Neuronal stem cell (in vitro differentiated cells): ENCODE results near the gene CENPW.

Experiments
- DNase-seq: peaks from one replicate; pipeline ENCODE4 v3.0.0-alpha.2; 2013; ENCODE audit warnings: low spot score
- H2AFZ ChIP-seq: one replicate; pipeline ENCODE4 v1.6.1; 2013; ENCODE audit warnings: mild to moderate bottlenecking, low read length, inconsistent platforms
- H2AK5ac ChIP-seq: 2 replicates; pipeline ENCODE4 v1.6.1; 2013; ENCODE audit warnings: low read depth, mild to moderate bottlenecking, inconsistent platforms, low read length, moderate library complexity, mixed read lengths
- H2BK120ac ChIP-seq: 2 replicates; pipeline ENCODE4 v1.6.1; 2013; ENCODE audit warnings: low read depth, mild to moderate bottlenecking, inconsistent platforms, low read length, moderate library complexity, mixed read lengths
- H2BK12ac ChIP-seq: one replicate; pipeline ENCODE4 v1.6.1; 2013; ENCODE audit warnings: low read length, inconsistent platforms
- H2BK15ac ChIP-seq: 2 replicates; pipeline ENCODE4 v1.6.1; 2013; ENCODE audit warnings: mild to moderate bottlenecking, low read length, inconsistent platforms, mixed read lengths
- H2BK5ac ChIP-seq: one replicate; pipeline ENCODE4 v1.6.1; 2013; ENCODE audit warnings: inconsistent platforms, mild to moderate bottlenecking, low read length, moderate library complexity
- H3K14ac ChIP-seq: one replicate; pipeline ENCODE4 v1.6.1; 2013; ENCODE audit warnings: low read length, inconsistent platforms
- H3K18ac ChIP-seq: 2 replicates; pipeline ENCODE4 v1.6.1; 2013; ENCODE audit warnings: low read length, inconsistent platforms
- H3K23ac ChIP-seq: 2 replicates; pipeline ENCODE4 v1.6.1; 2013; ENCODE audit warnings: low read depth, mild to moderate bottlenecking, mixed read lengths, low read length, inconsistent platforms; ENCODE audit not compliant: poor library complexity
- H3K27ac ChIP-seq: replicated peaks from 3 replicates; pipeline ENCODE4 v1.5.1; 2013; ENCODE audit warnings: low read length, inconsistent platforms
- H3K27me3 ChIP-seq, 3 experiments: 2 replicates each; pipeline ENCODE4 v1.6.1; 2013; ENCODE audit warnings: low read length in 3 of 3, mild to moderate bottlenecking in 2 of 3, inconsistent platforms in 1 of 3, low read depth in 1 of 3, mixed read lengths in 1 of 3, moderate library complexity in 1 of 3; ENCODE audit not compliant: control insufficient read depth in 3 of 3, insufficient read depth in 3 of 3
- H3K36me3 ChIP-seq, 2 donors: replicated peaks in 1 of 2; 2 replicates each; pipeline ENCODE4 v1.6.1; 2013; ENCODE audit warnings: low read length in 2 of 2; ENCODE audit not compliant: control insufficient read depth in 2 of 2, insufficient read depth in 2 of 2
- H3K4ac ChIP-seq: 2 replicates; pipeline ENCODE4 v1.6.1; 2013; ENCODE audit warnings: inconsistent platforms, mild to moderate bottlenecking, low read length, moderate library complexity
- H3K4me1 ChIP-seq, 2 donors: 1 replicate in 1 of 2; 2 replicates in 1 of 2; pipeline ENCODE4 v1.6.1; 2013; ENCODE audit warnings: low read length in 2 of 2, low read depth in 1 of 2; ENCODE audit not compliant: control insufficient read depth in 2 of 2, insufficient read depth in 1 of 2
- H3K4me2 ChIP-seq: one replicate; pipeline ENCODE4 v1.6.1; 2013; ENCODE audit warnings: mild to moderate bottlenecking, low read length, inconsistent platforms; ENCODE audit not compliant: insufficient read depth, poor library complexity, severe bottlenecking
- H3K4me3 ChIP-seq, 2 donors: 2 replicates each; pipeline ENCODE4 v1.5.1; 2013; ENCODE audit warnings: low read length in 2 of 2, mild to moderate bottlenecking in 2 of 2, inconsistent platforms in 1 of 2, moderate library complexity in 1 of 2
- H3K79me1 ChIP-seq: one replicate; pipeline ENCODE4 v1.6.1; 2013; ENCODE audit warnings: low read depth, mild to moderate bottlenecking, inconsistent platforms, low read length, moderate library complexity
- H3K9ac ChIP-seq: one replicate; pipeline ENCODE4 v1.6.1; 2013; ENCODE audit warnings: mild to moderate bottlenecking, low read depth, low read length, inconsistent platforms; ENCODE audit not compliant: poor library complexity
- H3K9me3 ChIP-seq, 2 donors: replicated peaks in 1 of 2; 2 replicates each; pipeline versions ENCODE3 to v1.6.1; 2013; ENCODE audit warnings: low read length in 2 of 2, mild to moderate bottlenecking in 2 of 2, inconsistent platforms in 1 of 2, low read depth in 1 of 2, mixed read lengths in 1 of 2, moderate library complexity in 1 of 2; ENCODE audit not compliant: control insufficient read depth in 2 of 2, insufficient read depth in 1 of 2
- H4K8ac ChIP-seq: one replicate; pipeline ENCODE4 v1.6.1; 2013; ENCODE audit warnings: low read depth, mild to moderate bottlenecking, inconsistent platforms, low read length, moderate library complexity
- H4K91ac ChIP-seq: one replicate; pipeline ENCODE4 v1.6.1; 2013; ENCODE audit warnings: low read length, low read depth, mild to moderate bottlenecking, inconsistent platforms; ENCODE audit not compliant: poor library complexity
- WGBS, 2 donors: extraction: QIAGEN DNeasy Blood & Tissue Kit; methylation state at CpG; one replicate each; pipeline ENCODE4 v1.1.7; 2013; ENCODE audit warnings: missing lambda C conversion rate in 2 of 2, mixed read lengths in 1 of 2; ENCODE audit not compliant: insufficient read length in 2 of 2, insufficient replicate concordance in 1 of 2; ENCODE audit errors: extremely low coverage in 2 of 2; 5-methylcytosine and 5-hydroxymethylcytosine counted together

CENPW gene

DNA sequence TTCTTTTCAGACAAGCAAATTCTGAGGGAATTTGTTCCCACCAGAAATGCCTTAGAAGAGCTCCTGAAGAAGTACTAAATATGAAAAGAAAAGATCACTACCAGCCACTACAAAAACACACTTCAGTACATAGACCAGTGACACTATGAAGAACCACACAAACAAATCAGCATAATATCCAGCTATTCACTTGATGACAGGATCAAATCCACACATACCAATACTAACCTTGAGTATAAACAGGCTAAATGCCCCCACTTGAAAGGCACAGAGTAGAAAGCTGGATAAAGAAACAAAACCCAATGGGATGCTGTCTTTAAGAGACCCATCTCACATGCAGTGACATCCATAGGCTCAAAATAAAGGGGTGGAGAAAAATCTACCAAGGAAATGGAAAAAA lies 43.3 kb downstream of the CENPW start:
- Histone ChIP-seq H4K8ac (no peak overlapping the region), H3K4me3 (no peak overlapping the region), H2BK120ac (no peak overlapping the region), H3K27me3 (peaks cover 0 to 2% (median 0%) of the 10 kb centered on the region in 3 experiments), H2AK5ac (no peak overlapping the region), H2BK12ac (no peak overlapping the region), H3K27ac (no peak overlapping the region), H3K4me2 (no peak overlapping the region), H4K91ac (no peak overlapping the region), H3K4ac (no peak overlapping the region), H3K9ac (no peak overlapping the region), H2AFZ (no peak overlapping the region), H2BK15ac (no peak overlapping the region), H3K4me1 (no peaks in the 10 kb centered on the region), H3K14ac (no peak overlapping the region), H2BK5ac (no peak overlapping the region), H3K23ac (no peak overlapping the region), H3K79me1 (peaks cover 2% of the 10 kb centered on the region), H3K18ac (no peak overlapping the region), H3K36me3 (peaks cover 3% of the 10 kb centered on the region in 2 donors), H3K9me3 (peaks cover 5 to 12% of the 10 kb centered on the region in 2 donors)
- no peak for DNase-seq

DNA sequence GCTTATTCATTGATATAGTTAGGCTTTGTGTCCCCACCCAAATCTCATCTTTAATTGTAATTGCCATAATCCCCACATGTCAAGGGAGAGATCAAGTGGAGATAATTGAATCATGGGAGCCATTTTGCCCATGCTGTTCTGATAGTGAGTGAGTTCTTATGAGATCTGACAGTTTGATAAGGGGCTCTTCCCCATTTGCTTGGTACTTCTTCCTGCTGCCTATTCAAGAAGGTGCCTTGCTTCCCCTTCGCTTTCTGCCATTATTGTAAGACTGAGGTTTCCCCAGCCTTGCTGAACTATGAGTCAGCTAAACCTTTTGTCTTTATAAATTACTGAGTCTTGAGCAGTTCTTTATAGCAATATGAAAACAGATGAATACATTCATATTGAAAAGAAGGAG lies 45.6 kb downstream of the CENPW start:
- H3K4me3 ChIP-seq, result no peak overlapping the region
- H2BK5ac ChIP-seq, result no peak overlapping the region
- H4K8ac ChIP-seq, result no peak overlapping the region
- peaks cover 5 to 12% of the 10 kb centered on the region in 2 donors for H3K9me3 ChIP-seq
- H3K14ac ChIP-seq, result no peak overlapping the region
- H3K23ac ChIP-seq, result no peak overlapping the region
- H3K27me3 ChIP-seq, result peaks cover 0 to 2% (median 0%) of the 10 kb centered on the region in 3 experiments
- no peak overlapping the region for H3K4ac ChIP-seq
- peaks cover 3% of the 10 kb centered on the region in 2 donors for H3K36me3 ChIP-seq
- no peak overlapping the region for H4K91ac ChIP-seq
- no peak overlapping the region for H2AK5ac ChIP-seq
- no peak overlapping the region for H2BK120ac ChIP-seq
- H2AFZ ChIP-seq, result no peak overlapping the region
- DNase-seq, result no peak
- no peak overlapping the region for H2BK15ac ChIP-seq
- no peak overlapping the region for H3K9ac ChIP-seq
- WGBS, 2 donors, result no CpG with 5 or more reads among the region's 1 CpG
- no peak overlapping the region for H2BK12ac ChIP-seq
- H3K27ac ChIP-seq, result no peak overlapping the region
- H3K4me2 ChIP-seq, result no peak overlapping the region
- H3K18ac ChIP-seq, result no peak overlapping the region
- H3K4me1 ChIP-seq, result no peaks in the 10 kb centered on the region
- peaks cover 2% of the 10 kb centered on the region for H3K79me1 ChIP-seq

DNA sequence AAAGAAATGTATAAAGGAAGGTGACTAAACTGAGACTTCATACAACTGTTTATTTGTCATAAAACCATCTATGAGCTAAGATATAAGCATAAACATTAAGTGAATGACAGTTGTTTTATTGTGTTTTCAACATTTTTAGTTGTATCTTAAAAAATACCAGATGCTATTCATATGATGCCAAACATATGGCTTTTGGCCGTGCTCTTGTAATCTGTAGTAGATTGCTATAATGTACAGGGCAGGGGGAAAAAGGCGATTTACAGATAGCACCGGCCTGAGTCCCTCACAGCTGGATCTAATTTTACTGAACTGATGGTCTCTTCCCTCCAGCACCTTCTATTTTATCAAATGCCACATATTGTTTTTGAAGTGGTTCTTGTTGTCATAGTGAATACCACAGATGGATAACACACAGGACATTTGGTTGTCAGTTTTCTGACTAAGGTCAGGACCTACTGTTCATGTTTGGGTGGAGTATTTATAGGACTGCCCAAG lies 48.2 kb downstream of the CENPW start:
- no peak overlapping the region for H4K91ac ChIP-seq
- H3K9ac ChIP-seq, result no peak overlapping the region
- H3K4me1 ChIP-seq, result no peaks in the 10 kb centered on the region
- no peak for DNase-seq
- H3K36me3 ChIP-seq, result no peaks in the 10 kb centered on the region
- no peak overlapping the region for H3K23ac ChIP-seq
- no peak overlapping the region for H3K4ac ChIP-seq
- no peak overlapping the region for H4K8ac ChIP-seq
- H2AK5ac ChIP-seq, result no peak overlapping the region
- WGBS, 2 donors, result no CpG with 5 or more reads among the region's 3 CpGs
- H2BK15ac ChIP-seq, result no peak overlapping the region
- no peak overlapping the region for H3K18ac ChIP-seq
- H2BK5ac ChIP-seq, result no peak overlapping the region
- H3K27me3 ChIP-seq, result no peaks in the 10 kb centered on the region
- no peak overlapping the region for H2BK120ac ChIP-seq
- no peak overlapping the region for H2BK12ac ChIP-seq
- H3K9me3 ChIP-seq, result no peaks in the 10 kb centered on the region
- no peak overlapping the region for H3K14ac ChIP-seq
- no peak overlapping the region for H3K4me3 ChIP-seq
- H3K4me2 ChIP-seq, result no peak overlapping the region
- no peaks in the 10 kb centered on the region for H3K79me1 ChIP-seq
- H2AFZ ChIP-seq, result no peak overlapping the region
- no peak overlapping the region for H3K27ac ChIP-seq

DNA sequence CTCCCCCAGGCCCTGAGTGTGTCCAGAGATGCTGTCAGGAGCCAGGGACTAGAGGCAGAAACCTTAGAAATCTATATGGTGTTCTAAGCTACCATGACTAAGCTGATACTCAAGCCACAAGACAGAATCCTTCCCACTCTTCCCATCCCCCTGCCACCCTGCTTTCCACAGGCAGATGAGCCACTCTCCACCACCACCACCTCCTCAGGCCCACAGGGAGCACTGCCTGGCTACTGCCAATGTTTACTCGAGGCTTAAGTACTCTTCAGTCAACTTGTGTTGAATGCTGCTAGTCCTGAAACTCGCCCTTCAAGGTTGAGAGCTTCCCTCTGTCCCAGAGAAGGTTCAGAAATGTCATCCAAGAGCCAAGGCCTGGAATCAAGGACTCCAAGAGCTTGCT lies 56.2 kb downstream of the CENPW start:
- Histone ChIP-seq H4K8ac (no peak overlapping the region), H3K4me3 (no peak overlapping the region), H3K18ac (no peak overlapping the region), H3K9me3 (no peaks in the 10 kb centered on the region), H3K4me1 (no peaks in the 10 kb centered on the region), H3K27me3 (no peaks in the 10 kb centered on the region), H3K4ac (no peak overlapping the region), H3K14ac (no peak overlapping the region), H2AK5ac (no peak overlapping the region), H3K27ac (no peak overlapping the region), H3K79me1 (no peaks in the 10 kb centered on the region), H2BK120ac (no peak overlapping the region), H3K4me2 (no peak overlapping the region), H2BK12ac (no peak overlapping the region), H4K91ac (no peak overlapping the region), H3K23ac (no peak overlapping the region), H3K9ac (no peak overlapping the region), H2BK5ac (no peak overlapping the region), H2AFZ (no peak overlapping the region), H2BK15ac (no peak overlapping the region), H3K36me3 (no peaks in the 10 kb centered on the region)
- DNase-seq, result no peak
- no CpG with 5 or more reads among the region's 2 CpGs for WGBS, 2 donors
